OCI-LY1 (cell line): ENCODE results near the gene BCL2L13.

Source experiments
- H2AFZ ChIP-seq: fragments of 200-600 bp; sonication (generic), shearing (Covaris generic); 2 replicates; pipeline ENCODE4 v1.6.0; 2014; ENCODE audit warnings: antibody characterized with exemption, mild to moderate bottlenecking, low read length
- H3F3A ChIP-seq: fragments of 200-600 bp; sonication (generic), shearing (Covaris generic); 2 replicates; pipeline ENCODE4 v1.6.0; 2014; ENCODE audit warnings: mild to moderate bottlenecking, antibody characterized with exemption, low read length, moderate library complexity; ENCODE audit not compliant: insufficient read depth
- H3K27ac ChIP-seq: fragments of 200-600 bp; sonication (generic); 2 replicates; pipeline ENCODE4 v1.5.1; 2014; ENCODE audit warnings: low read length, mixed run types, mild to moderate bottlenecking, low read depth; ENCODE audit not compliant: poor library complexity, severe bottlenecking
- H3K27me3 ChIP-seq: fragments of 200-600 bp; sonication (generic); 2 replicates; pipeline ENCODE4 v1.6.0; 2014; ENCODE audit warnings: antibody characterized with exemption, mild to moderate bottlenecking, low read length, moderate library complexity; ENCODE audit not compliant: insufficient read depth
- H3K36me3 ChIP-seq: fragments of 200-600 bp; sonication (generic); 2 replicates; pipeline ENCODE4 v1.6.1; 2014; ENCODE audit warnings: mild to moderate bottlenecking, antibody characterized with exemption, low read length, moderate library complexity, mixed read lengths; ENCODE audit not compliant: insufficient read depth
- H3K4me1 ChIP-seq: fragments of 200-600 bp; sonication (generic); 2 replicates; pipeline ENCODE4 v1.5.1; 2014; ENCODE audit warnings: mild to moderate bottlenecking, low read length, moderate library complexity; ENCODE audit not compliant: insufficient read depth, severe bottlenecking
- H3K4me2 ChIP-seq: fragments of 200-600 bp; sonication (generic), shearing (Covaris generic); 2 replicates; pipeline ENCODE4 v1.6.1; 2014; ENCODE audit warnings: low read length
- H3K4me3 ChIP-seq: fragments of 200-600 bp; sonication (generic); 2 replicates; pipeline ENCODE4 v1.5.1; 2014; ENCODE audit warnings: low read length, low read depth, mild to moderate bottlenecking, mixed read lengths; ENCODE audit not compliant: poor library complexity, severe bottlenecking
- H3K79me2 ChIP-seq: fragments of 200-600 bp; shearing (Covaris generic); 2 replicates; pipeline ENCODE4 v1.6.1; 2016; ENCODE audit warnings: mixed run types, low read length, mixed read lengths; ENCODE audit not compliant: insufficient read depth
- H3K9ac ChIP-seq: fragments of 200-600 bp; sonication (generic), shearing (Covaris generic); 2 replicates; pipeline ENCODE4 v1.6.1; 2014; ENCODE audit warnings: mild to moderate bottlenecking, low read length, mixed read lengths
- H3K9me2 ChIP-seq: fragments of 200-600 bp; sonication (generic), shearing (Covaris generic); 2 replicates; pipeline ENCODE4 v1.6.1; 2014; ENCODE audit warnings: low read depth, mild to moderate bottlenecking, low read length, mixed read lengths
- H3K9me3 ChIP-seq: fragments of 200-600 bp; shearing (Covaris generic); 2 replicates; pipeline ENCODE4 v1.6.1; 2014; ENCODE audit warnings: low read length, mixed read lengths
- H4K20me1 ChIP-seq: fragments of 200-600 bp; sonication (generic), shearing (Covaris generic); 2 replicates; pipeline ENCODE4 v1.6.0; 2016; ENCODE audit warnings: mild to moderate bottlenecking, low read length; ENCODE audit not compliant: insufficient read depth
- CTCF ChIP-seq: fragments of 200-600 bp; sonication (generic), shearing (Covaris generic); IDR thresholded peaks from 2 replicates; pipeline ENCODE4 v1.5.1; 2017; ENCODE audit warnings: mild to moderate bottlenecking, antibody characterized with exemption, low read length, moderate library complexity, mixed read lengths
- EZH2 ChIP-seq: fragments of 200-600 bp; sonication (generic), shearing (Covaris generic); IDR thresholded peaks from 2 replicates; pipeline ENCODE4 v1.8.0; 2017; ENCODE audit warnings: borderline replicate concordance, mixed run types, mild to moderate bottlenecking, antibody characterized with exemption, low read length, moderate library complexity, mixed read lengths

Gene BCL2L13

GRCh38 chr22:17613280-17613679, 25.3 kb upstream of the BCL2L13 start:
- TF ChIP-seq EZH2 = no peak
- H3F3A ChIP-seq = no peaks in the 10 kb centered on the region
- H3K36me3 ChIP-seq = peaks cover 48% of the 10 kb centered on the region
- no peaks in the 10 kb centered on the region for H3K79me2 ChIP-seq
- H4K20me1 ChIP-seq = no peaks in the 10 kb centered on the region
- H3K9me2 ChIP-seq = no peaks in the 10 kb centered on the region
- no peak overlapping the region for H3K4me2 ChIP-seq
- H2AFZ ChIP-seq = no peak overlapping the region
- no peak overlapping the region for H3K27ac ChIP-seq
- H3K9me3 ChIP-seq = no peaks in the 10 kb centered on the region
- no peak overlapping the region for H3K9ac ChIP-seq
- H3K27me3 ChIP-seq = no peaks in the 10 kb centered on the region
- no peaks in the 10 kb centered on the region for H3K4me1 ChIP-seq
- no peak overlapping the region for H3K4me3 ChIP-seq

GRCh38 chr22:17627961-17628405, 10.6 kb upstream of the BCL2L13 start:
- Histone ChIP-seq H3K36me3 (peaks cover 15% of the 10 kb centered on the region), H3K4me3 (peak overlapping the region; percentile 97), H4K20me1 (no peaks in the 10 kb centered on the region), H3K4me2 (peak overlapping the region; percentile 82), H3K27ac (peak overlapping the region; percentile 16), H3K79me2 (peaks cover 28% of the 10 kb centered on the region), H2AFZ (no peak overlapping the region), H3K4me1 (peaks cover 18% of the 10 kb centered on the region), H3K9me3 (no peaks in the 10 kb centered on the region), H3K9ac (peak overlapping the region; percentile 94), H3F3A (no peaks in the 10 kb centered on the region), H3K27me3 (no peaks in the 10 kb centered on the region), H3K9me2 (no peaks in the 10 kb centered on the region)
- TF ChIP-seq EZH2 = no peak
- no peak for TF ChIP-seq CTCF

GRCh38 chr22:17628406-17629172, 10.0 kb upstream of the BCL2L13 start, which contains the start of gene ATP6V1E1:
Gene ATP6V1E1, minus strand, starts transcription at chr22:17628749. Its CDS starts 114 bp downstream, at chr22:17628635.
- H3K27ac ChIP-seq = peak within 1 kb of the TSS; percentile 16
- no peaks in the 10 kb centered on the region for H3K9me3 ChIP-seq
- no peaks in the 10 kb centered on the region for H3F3A ChIP-seq
- no peaks in the 10 kb centered on the region for H3K27me3 ChIP-seq
- H3K4me2 ChIP-seq = peak within 1 kb of the TSS; percentile 82
- H3K4me1 ChIP-seq = peaks cover 18% of the 10 kb centered on the region
- peak within 1 kb of the TSS; percentile 94 for H3K9ac ChIP-seq
- no peaks in the 10 kb centered on the region for H3K9me2 ChIP-seq
- TF ChIP-seq CTCF = no peak
- TF ChIP-seq EZH2 = no peak
- H4K20me1 ChIP-seq = no peaks in the 10 kb centered on the region
- H3K79me2 ChIP-seq = peaks cover 26% of the 10 kb centered on the region
- peaks cover 9% of the 10 kb centered on the region; the same call in 1 of the 2 replicates for H3K36me3 ChIP-seq
- H3K4me3 ChIP-seq = peak within 1 kb of the TSS; percentile 97
- no peak within 1 kb of the TSS for H2AFZ ChIP-seq
